GM12878 (cell line): ENCODE measurements around the gene GABBR2. TPM values are rescaled to one million over a fixed set of nuclear protein-coding genes. Genes with fewer than 3 reads are reported as not detected.
"Not testable (repeated sequence)": the region's sequence is repeated elsewhere in the genome, so short reads cannot be mapped to it uniquely, and the experiment has no call there.

Source experiments
- ATAC-seq: fragments of 200-7000 bp; cut with Tn5 transposase; 3 replicates; pipeline ENCODE4 v1.9.1; 2020; ENCODE audit warnings: mild to moderate bottlenecking, moderate library complexity
- BruUV-seq: library from RNA; stranded (reverse); fragments of 400-500 nt; replicated peaks from 2 replicates; lab custom pipeline; 2021; lab: Mats Ljungman, UMichigan
- CTCF ChIA-PET: fragments of 300-600 bp; sonication (Branson Sonifier 250); formaldehyde crosslinking; extraction: SDS; loops from one replicate; lab custom pipeline; 2021; ENCODE audit warnings: inconsistent platforms; lab: Yijun Ruan, JAX
- POLR2A ChIA-PET: fragments of 350-600 bp; formaldehyde crosslinking; extraction: SDS; loops from one replicate; lab custom pipeline; 2021; ENCODE audit warnings: inconsistent platforms; lab: Charles Lee
- RAD21 ChIA-PET: fragments of 300-600 bp; sonication (Branson Sonifier 250); formaldehyde crosslinking; loops from one replicate; lab custom pipeline; 2023; ENCODE audit warnings: antibody characterized with exemption; ENCODE audit not compliant: unreplicated experiment; lab: Charles Lee
- SMC1A ChIA-PET: fragments of 300-600 bp; sonication (Branson Sonifier 250); formaldehyde crosslinking; loops from one replicate; lab custom pipeline; 2023; ENCODE audit not compliant: unreplicated experiment, uncharacterized antibody; lab: Charles Lee
- DNase-seq: peaks from one replicate; pipeline ENCODE4 v3.0.0-alpha.2; 2011; ENCODE audit warnings: low read depth, low spot score
- FAIRE-seq: peaks from 3 replicates; lab custom pipeline; 2011; peaks lifted over from hg19 to GRCh38; lab: Jason Lieb, UNC
- H2AFZ ChIP-seq: 2 replicates; pipeline ENCODE4 v1.6.0; 2011; ENCODE audit warnings: low read depth, low read length, control low read depth; ENCODE audit not compliant: control insufficient read depth
- H3K27ac ChIP-seq: 2 replicates; pipeline ENCODE4 v1.5.1; 2011; ENCODE audit warnings: control low read depth; ENCODE audit not compliant: control insufficient read depth, insufficient read depth
- H3K27me3 ChIP-seq, 2 experiments: replicated peaks in 1 of 2; 2 replicates each; pipeline versions ENCODE4 v1.6.0 to v1.6.1; 2011; ENCODE audit warnings: low read length in 1 of 2; ENCODE audit not compliant: control insufficient read depth in 2 of 2, insufficient read depth in 2 of 2
- H3K36me3 ChIP-seq, 2 experiments: 2 replicates each; pipeline ENCODE4 v1.5.1; 2011; ENCODE audit warnings: low read length in 1 of 2; ENCODE audit not compliant: control insufficient read depth in 2 of 2, insufficient read depth in 2 of 2
- H3K4me1 ChIP-seq: 2 replicates; pipeline ENCODE4 v1.6.1; 2011; ENCODE audit warnings: mild to moderate bottlenecking, low read length, moderate library complexity, mixed read lengths; ENCODE audit not compliant: control insufficient read depth, insufficient read depth
- H3K4me2 ChIP-seq: 2 replicates; pipeline ENCODE4 v1.6.0; 2011; ENCODE audit warnings: control low read depth; ENCODE audit not compliant: control insufficient read depth, insufficient read depth
- H3K4me3 ChIP-seq: fragments of 200-600 bp; sonication (generic); 2 replicates; pipeline ENCODE4 v1.5.1; 2016
- H3K79me2 ChIP-seq: 2 replicates; pipeline ENCODE4 v1.6.0; 2011; ENCODE audit warnings: low read length; ENCODE audit not compliant: control insufficient read depth, insufficient read depth
- H3K9ac ChIP-seq: 2 replicates; pipeline ENCODE4 v1.8.0; 2011; ENCODE audit warnings: low read length, control low read depth, mixed read lengths; ENCODE audit not compliant: control insufficient read depth, insufficient read depth
- H3K9me3 ChIP-seq: replicated peaks from 3 replicates; pipeline ENCODE4 v1.5.1; 2011; ENCODE audit warnings: mild to moderate bottlenecking, low read length; ENCODE audit not compliant: control insufficient read depth, insufficient read depth
- H4K20me1 ChIP-seq: 2 replicates; pipeline ENCODE4 v1.6.0; 2011; ENCODE audit not compliant: control insufficient read depth, insufficient read depth
- WGBS: methylation state at CpG from one replicate; pipeline ENCODE4 v1.1.6; 2016; ENCODE audit warnings: low lambda C conversion rate; ENCODE audit not compliant: insufficient replicate concordance, insufficient coverage; ENCODE audit errors: missing lambda C conversion rate; 5-methylcytosine and 5-hydroxymethylcytosine counted together
- in situ Hi-C: fragments of 300-500 bp; cut with MboI; formaldehyde crosslinking; loops from 9 replicates; pipeline ENCODE4 v1.14.3; 2018; ENCODE audit warnings: mixed read lengths
- intact Hi-C: fragments of 100-400 bp; cut with micrococcal nuclease; formaldehyde crosslinking; loops from one replicate; pipeline ENCODE4 v1.14.2; 2022; ENCODE audit not compliant: unreplicated experiment
- polyA plus RNA-seq, 11 experiments: library from polyadenylated mRNA; depleted of rRNA in 4 of 11; unstranded in 6 of 11; stranded (reverse) in 5 of 11; fragments of >200 nt; fragmentation: Nextera tagmentation in 4 of 11; fragmentation: Illumina TruSeq in 1 of 11; extraction: Ambion mirVana in 4 of 11; extraction: Trizol in 1 of 11; gene quantifications; 1 replicate in 1 of 11; 2 replicates in 10 of 11; pipeline versions ENCODE4 v1.2.1 to v1.2.3, GENCODE V29; 2011 to 2016; ENCODE audit warnings: inconsistent platforms in 2 of 11, missing spikeins in 2 of 11, low read depth in 1 of 11
- total RNA-seq, 4 experiments: library from RNA; depleted of rRNA in 3 of 4; stranded (reverse); fragments of >200 nt in 3 of 4; fragmentation: Illumina TruSeq in 1 of 4; extraction: Trizol in 1 of 4; gene quantifications; 2 replicates each; pipeline versions ENCODE4 v1.2.1 to v1.2.3, GENCODE V29; 2013 to 2021

Gene GABBR2
- total and polyA plus RNA-seq, 10 of the 15 experiments (the other 5 are each of a cell fraction or from before 2014, with no cell fraction given): 0.02 to 2.2 (median 0.06) TPM; not detected in 2

DNA sequence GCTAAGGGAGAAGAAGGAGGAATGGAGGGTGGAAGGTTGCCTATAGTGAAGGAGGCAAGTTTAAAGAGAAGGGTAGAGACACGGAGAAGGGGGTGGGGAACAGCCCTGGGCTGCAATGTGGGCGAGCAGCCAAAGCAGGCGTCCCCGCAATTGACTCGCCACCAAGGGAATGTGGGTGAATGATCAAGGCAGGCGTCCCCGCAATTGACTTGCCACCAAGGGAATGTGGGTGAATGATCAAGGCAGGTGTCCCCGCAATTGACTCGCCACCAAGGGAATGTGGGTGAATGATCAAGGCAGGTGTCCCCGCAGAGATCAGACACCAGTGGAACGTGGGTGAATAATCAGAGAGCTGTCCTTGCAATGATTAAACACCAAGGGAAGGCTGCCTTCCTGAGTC lies 438.5 kb downstream of the GABBR2 start:
- H3K79me2 ChIP-seq, FAIRE-seq, H3K27me3 ChIP-seq, BruUV-seq, in situ Hi-C loops, H4K20me1 ChIP-seq, SMC1A ChIA-PET, POLR2A ChIA-PET, H2AFZ ChIP-seq, intact Hi-C loops, RAD21 ChIA-PET, H3K27ac ChIP-seq, DNase-seq, H3K9ac ChIP-seq, H3K4me2 ChIP-seq, H3K4me1 ChIP-seq, ATAC-seq, H3K36me3 ChIP-seq, H3K4me3 ChIP-seq, H3K9me3 ChIP-seq: not testable (repeated sequence)
- CTCF ChIA-PET: interaction anchor here (1.3 kb wide), 1 partner anchor 14 kb away, joined by 3 read pairs; no protein-coding TSS in a partner anchor
- 6% methylated on average over 4 of the region's 11 CpGs for WGBS

DNA sequence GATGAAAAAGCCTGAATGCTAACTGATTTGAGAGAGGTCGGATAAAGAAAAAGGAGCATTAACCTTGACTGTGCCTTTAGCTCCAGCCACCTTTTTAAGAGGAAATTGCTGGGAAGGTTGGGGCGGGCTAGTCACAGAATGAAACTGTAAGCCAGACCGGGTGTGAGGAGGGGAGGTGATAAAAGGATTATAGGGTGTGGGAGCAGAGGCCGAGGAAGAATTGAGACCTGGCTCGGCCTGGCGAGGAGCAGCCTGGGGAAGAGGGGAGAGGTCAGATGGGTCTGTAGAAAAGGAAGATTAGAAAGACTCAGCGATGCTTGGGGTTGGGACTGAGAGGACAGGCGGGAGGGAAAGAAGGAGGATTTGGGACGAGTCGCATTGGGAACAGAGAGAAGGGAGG lies 439.1 kb downstream of the GABBR2 start:
- H3K79me2 ChIP-seq, H3K36me3 ChIP-seq, ATAC-seq, DNase-seq, FAIRE-seq, H4K20me1 ChIP-seq, H3K27ac ChIP-seq, POLR2A ChIA-PET, CTCF ChIA-PET, RAD21 ChIA-PET, H3K27me3 ChIP-seq, H2AFZ ChIP-seq, H3K4me1 ChIP-seq, H3K4me3 ChIP-seq, SMC1A ChIA-PET, H3K9me3 ChIP-seq, H3K4me2 ChIP-seq, H3K9ac ChIP-seq, BruUV-seq: not testable (repeated sequence)
- 28% methylated on average over 10 of the region's 10 CpGs for WGBS
- in situ Hi-C loops: loop anchor here (10.0 kb wide), 1 partner anchor 545 kb away; no protein-coding TSS in a partner anchor
- intact Hi-C loops: loop anchor here (10.0 kb wide), 1 partner anchor 555 kb away; no protein-coding TSS in a partner anchor

DNA sequence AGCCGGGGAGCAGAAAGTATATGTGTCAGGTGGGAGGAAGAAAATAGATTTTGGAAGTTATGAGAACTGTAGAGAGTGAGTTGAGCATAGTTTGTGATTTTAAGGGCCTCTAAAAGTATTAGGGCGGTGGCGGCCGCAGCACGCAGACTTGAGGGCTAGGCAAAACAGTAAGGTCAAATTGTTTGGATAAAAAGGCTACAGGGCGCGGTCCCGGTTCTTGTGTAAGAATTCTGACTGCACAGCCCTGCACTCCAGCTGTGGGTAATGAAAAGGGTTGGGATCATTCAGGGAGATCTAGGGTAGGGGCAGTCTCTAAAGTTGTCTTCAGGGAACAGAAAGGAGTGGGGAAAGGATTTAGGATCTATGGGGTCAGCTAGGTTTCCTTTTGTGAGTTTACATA lies 441.2 kb downstream of the GABBR2 start:
- DNase-seq, CTCF ChIA-PET, RAD21 ChIA-PET, H3K4me3 ChIP-seq, H3K79me2 ChIP-seq, H3K27me3 ChIP-seq, H4K20me1 ChIP-seq, H3K36me3 ChIP-seq, H3K27ac ChIP-seq, ATAC-seq, BruUV-seq, SMC1A ChIA-PET, H3K9ac ChIP-seq, H3K9me3 ChIP-seq, H2AFZ ChIP-seq, FAIRE-seq, H3K4me1 ChIP-seq, POLR2A ChIA-PET, H3K4me2 ChIP-seq: not testable (repeated sequence)
- intact Hi-C loops (loop anchor here (10.0 kb wide), 1 partner anchor 553 kb away; no protein-coding TSS in a partner anchor), in situ Hi-C loops (loop anchor here (10.0 kb wide), 1 partner anchor 543 kb away; no protein-coding TSS in a partner anchor)
- WGBS: 75% methylated on average over 8 of the region's 8 CpGs
